GM19372 (cell line): ENCODE data around the gene PRH2.

Experiments used
- ATAC-seq: cut with Tn5 transposase; IDR thresholded peaks from one replicate; pipeline ENCODE4 v1.9.1; 2021; ENCODE audit warnings: mild to moderate bottlenecking, low read depth, moderate library complexity; ENCODE audit not compliant: unreplicated experiment

The PRH2 gene

GRCh38 chr12:10928746-10929286, at the start of gene PRH2:
Gene PRH2 (plus strand): TSS chr12:10929236. CDS start chr12:10929274, 38 bp downstream.
- ATAC-seq: no peak

- ATAC-seq: no peak
Measured at GRCh38 chr12:10884086-10884725, 44.8 kb upstream of the PRH2 start, which contains the start of gene PRH1. Gene PRH1 (minus strand): TSS chr12:10884255. CDS start chr12:10884217, 38 bp downstream.

- no peak for ATAC-seq
Measured at GRCh38 chr12:10889226-10889625, 39.8 kb upstream of the PRH2 start.

- ATAC-seq: no peak
Measured at GRCh38 chr12:10891937-10892336, 37.1 kb upstream of the PRH2 start.

- no peak for ATAC-seq
Measured at GRCh38 chr12:10896854-10897253, 32.2 kb upstream of the PRH2 start.

- ATAC-seq: no peak
Measured at GRCh38 chr12:10900530-10900929, 28.5 kb upstream of the PRH2 start.

- ATAC-seq: no peak
Measured at GRCh38 chr12:10900972-10901371, 28.1 kb upstream of the PRH2 start.

- ATAC-seq: no peak
Measured at GRCh38 chr12:10901427-10901826, 27.6 kb upstream of the PRH2 start.

GRCh38 chr12:10904686-10905085, 24.4 kb upstream of the PRH2 start:
- ATAC-seq: no peak

- no peak for ATAC-seq
Measured at GRCh38 chr12:10909462-10909861, 19.6 kb upstream of the PRH2 start, which contains the start of gene TAS2R13. Gene TAS2R13 (minus strand): TSS chr12:10909562. CDS start chr12:10909298, 264 bp downstream.

GRCh38 chr12:10910380-10910779, 18.7 kb upstream of the PRH2 start:
- ATAC-seq: no peak

GRCh38 chr12:10919809-10920208, 9.2 kb upstream of the PRH2 start:
- no peak for ATAC-seq

- ATAC-seq: no peak
Measured at GRCh38 chr12:10926269-10926668, 2.8 kb upstream of the PRH2 start.

GRCh38 chr12:10936506-10936905, 7.5 kb downstream of the PRH2 start:
- ATAC-seq: no peak

GRCh38 chr12:10939163-10939562, 10.1 kb downstream of the PRH2 start, which contains the start of gene TAS2R14:
Gene TAS2R14 (minus strand): TSS chr12:10939263. CDS start chr12:10939207, 56 bp downstream.
- no peak for ATAC-seq

- ATAC-seq: no peak
Measured at GRCh38 chr12:10940389-10940788, 11.4 kb downstream of the PRH2 start.

GRCh38 chr12:10941369-10941768, 12.3 kb downstream of the PRH2 start:
- ATAC-seq: no peak

- ATAC-seq: no peak
Measured at GRCh38 chr12:10941916-10942607, 13.0 kb downstream of the PRH2 start.

- ATAC-seq: no peak
Measured at GRCh38 chr12:10943167-10943566, 14.1 kb downstream of the PRH2 start.

- ATAC-seq: no peak
Measured at GRCh38 chr12:10952645-10953044, 23.6 kb downstream of the PRH2 start.

GRCh38 chr12:10956085-10956484, 27.0 kb downstream of the PRH2 start:
- ATAC-seq: no peak

GRCh38 chr12:10957741-10958140, 28.7 kb downstream of the PRH2 start:
- no peak for ATAC-seq
